Measurements from ENCODE around the gene ANKRD49. TPM values are rescaled to one million over a fixed set of nuclear protein-coding genes. Genes with fewer than 3 reads are reported as not detected.
"Not testable (repeated sequence)": the region's sequence is repeated elsewhere in the genome, so short reads cannot be mapped to it uniquely, and the experiment has no call there.

The ANKRD49 gene
- total RNA-seq, 3 donors from 2014 or later, result 15.1 to 17.9 (median 16.3) TPM

DNA sequence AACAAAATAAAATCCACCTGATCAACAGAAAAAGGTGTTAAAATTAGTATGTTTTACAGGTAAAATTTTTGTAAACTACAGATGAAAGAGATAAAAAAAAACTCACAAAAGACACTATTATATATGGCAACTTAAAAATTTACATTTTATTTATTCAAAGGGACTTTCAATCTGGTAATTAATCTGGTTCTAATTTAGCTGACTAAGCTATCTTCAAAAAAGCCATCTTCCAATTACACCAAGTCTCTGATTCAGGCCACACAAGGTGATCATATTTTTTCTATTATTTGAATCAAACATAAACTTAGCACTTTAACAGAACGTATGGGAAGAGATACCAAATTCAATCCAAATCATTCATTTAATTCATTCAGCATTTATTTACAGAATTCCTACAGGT is 7.7 kb upstream of the ANKRD49 start:
- H3K9me3 ChIP-seq, result no peaks in the 10 kb centered on the region
- H3K4me3 ChIP-seq, result no peak overlapping the region
- no peaks in the 10 kb centered on the region for H3K36me3 ChIP-seq (ENCODE audit: low read depth)
- intact Hi-C loops (cut with DNase I, micrococcal nuclease), result no loop called here
- ATAC-seq (no peak), DNase-seq (no peak)
- TF ChIP-seq, protein P1, sequence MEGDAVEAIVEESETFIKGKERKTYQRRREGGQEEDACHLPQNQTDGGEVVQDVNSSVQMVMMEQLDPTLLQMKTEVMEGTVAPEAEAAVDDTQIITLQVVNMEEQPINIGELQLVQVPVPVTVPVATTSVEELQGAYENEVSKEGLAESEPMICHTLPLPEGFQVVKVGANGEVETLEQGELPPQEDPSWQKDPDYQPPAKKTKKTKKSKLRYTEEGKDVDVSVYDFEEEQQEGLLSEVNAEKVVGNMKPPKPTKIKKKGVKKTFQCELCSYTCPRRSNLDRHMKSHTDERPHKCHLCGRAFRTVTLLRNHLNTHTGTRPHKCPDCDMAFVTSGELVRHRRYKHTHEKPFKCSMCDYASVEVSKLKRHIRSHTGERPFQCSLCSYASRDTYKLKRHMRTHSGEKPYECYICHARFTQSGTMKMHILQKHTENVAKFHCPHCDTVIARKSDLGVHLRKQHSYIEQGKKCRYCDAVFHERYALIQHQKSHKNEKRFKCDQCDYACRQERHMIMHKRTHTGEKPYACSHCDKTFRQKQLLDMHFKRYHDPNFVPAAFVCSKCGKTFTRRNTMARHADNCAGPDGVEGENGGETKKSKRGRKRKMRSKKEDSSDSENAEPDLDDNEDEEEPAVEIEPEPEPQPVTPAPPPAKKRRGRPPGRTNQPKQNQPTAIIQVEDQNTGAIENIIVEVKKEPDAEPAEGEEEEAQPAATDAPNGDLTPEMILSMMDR (IDR thresholded peaks at IDR 0.05), result no peak
- H3K4me1 ChIP-seq (ENCODE audit: low read depth), result no peaks in the 10 kb centered on the region

DNA sequence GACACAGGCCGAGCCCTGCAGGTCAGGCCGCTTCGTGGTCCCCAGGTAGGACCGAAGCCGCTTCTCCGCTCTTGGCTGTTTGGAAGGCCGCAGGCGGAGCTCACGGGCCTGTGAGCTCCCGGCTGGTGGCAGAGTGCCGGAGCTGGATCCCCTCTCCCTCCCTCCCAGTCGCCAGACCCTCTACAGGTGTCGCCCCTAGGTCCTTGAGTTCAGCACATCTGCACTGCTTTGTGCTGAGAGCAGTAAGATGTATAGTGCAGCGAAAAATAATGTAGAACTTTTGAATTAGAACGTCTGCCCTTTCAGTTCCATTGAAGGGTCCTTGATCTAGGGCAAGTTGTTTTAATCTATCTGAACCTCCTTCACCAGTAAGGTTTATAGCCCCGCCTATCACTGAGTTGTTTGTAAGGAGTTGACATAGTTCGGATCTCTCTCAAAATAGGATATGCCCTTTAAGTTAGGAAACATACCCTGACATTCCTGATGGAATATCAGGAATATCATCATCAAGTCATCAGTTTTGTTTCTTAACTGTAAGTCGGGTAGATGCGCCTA is 419 bp downstream of the ANKRD49 start:
- TF ChIP-seq, protein P1 (IDR thresholded peaks at IDR 0.05), result no peak
- DNase-seq (no peak), ATAC-seq (peak; percentile 71)
- H3K9me3 ChIP-seq, result no peaks in the 10 kb centered on the region
- peaks cover 6% of the 10 kb centered on the region for H3K36me3 ChIP-seq (ENCODE audit: low read depth)
- peaks cover 13% of the 10 kb centered on the region for H3K4me1 ChIP-seq (ENCODE audit: low read depth)
- intact Hi-C loops (cut with DNase I, micrococcal nuclease), result no loop called here
- peak overlapping the region; percentile 37 for H3K4me3 ChIP-seq

DNA sequence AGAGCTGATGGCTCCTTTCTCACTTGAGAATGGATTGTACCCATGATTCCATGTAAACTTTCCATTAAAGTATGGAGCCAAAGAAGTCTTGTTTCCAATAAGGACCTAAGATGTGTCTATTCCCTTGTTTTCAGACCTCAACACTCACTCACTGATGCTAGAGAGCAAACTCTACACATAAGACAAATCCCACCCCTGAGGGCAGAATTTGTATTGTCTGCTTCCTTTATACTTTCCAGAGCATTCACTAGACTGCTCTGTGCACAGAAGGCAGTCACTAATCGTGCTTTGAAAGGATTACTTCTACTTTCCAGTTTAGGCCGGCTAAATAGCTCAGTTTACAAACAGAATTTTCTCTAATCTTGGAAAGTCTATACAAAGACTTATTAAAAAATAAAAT is 6.4 kb downstream of the ANKRD49 start:
- no peak for ATAC-seq
- Histone ChIP-seq H3K4me1 (ENCODE audit: low read depth) (no peaks in the 10 kb centered on the region), H3K9me3 (no peaks in the 10 kb centered on the region), H3K36me3 (ENCODE audit: low read depth) (peaks cover 6% of the 10 kb centered on the region), H3K4me3 (no peak overlapping the region)
- TF ChIP-seq, protein P1 (IDR thresholded peaks at IDR 0.05), result no peak
- intact Hi-C loops (cut with DNase I, micrococcal nuclease), result loop anchor here in 1 of 2 donors (10.0 kb wide), 1 partner anchor 605 kb away; no protein-coding TSS in a partner anchor
- no peak for DNase-seq

DNA sequence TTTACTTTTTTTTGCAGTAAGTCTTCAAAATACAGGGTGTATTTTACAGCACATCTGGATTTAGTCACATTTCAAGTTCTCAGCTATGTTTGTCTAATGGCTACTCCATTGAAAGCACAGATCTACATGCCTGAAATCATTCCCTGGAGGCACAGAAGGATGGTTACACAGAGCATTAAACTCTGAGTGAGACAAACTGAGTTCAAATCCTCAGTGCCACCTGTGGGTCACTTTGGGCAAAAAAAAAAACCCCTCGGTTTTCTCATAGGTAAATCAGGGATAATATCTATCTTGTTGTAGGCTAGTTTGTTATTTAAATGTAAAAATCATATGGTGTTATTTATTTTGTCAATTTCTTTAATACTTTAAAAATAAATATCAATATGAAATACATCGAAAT is 7.7 kb downstream of the ANKRD49 start:
- Histone ChIP-seq H3K9me3 (no peaks in the 10 kb centered on the region), H3K4me3 (no peak overlapping the region), H3K4me1 (ENCODE audit: low read depth) (no peaks in the 10 kb centered on the region), H3K36me3 (ENCODE audit: low read depth) (peaks cover 6% of the 10 kb centered on the region)
- ATAC-seq (no peak), DNase-seq (no peak)
- intact Hi-C loops (cut with DNase I, micrococcal nuclease), result loop anchor here in 1 of 2 donors (10.0 kb wide), 1 partner anchor 607 kb away; no protein-coding TSS in a partner anchor
- TF ChIP-seq, protein P1 (IDR thresholded peaks at IDR 0.05), result no peak

DNA sequence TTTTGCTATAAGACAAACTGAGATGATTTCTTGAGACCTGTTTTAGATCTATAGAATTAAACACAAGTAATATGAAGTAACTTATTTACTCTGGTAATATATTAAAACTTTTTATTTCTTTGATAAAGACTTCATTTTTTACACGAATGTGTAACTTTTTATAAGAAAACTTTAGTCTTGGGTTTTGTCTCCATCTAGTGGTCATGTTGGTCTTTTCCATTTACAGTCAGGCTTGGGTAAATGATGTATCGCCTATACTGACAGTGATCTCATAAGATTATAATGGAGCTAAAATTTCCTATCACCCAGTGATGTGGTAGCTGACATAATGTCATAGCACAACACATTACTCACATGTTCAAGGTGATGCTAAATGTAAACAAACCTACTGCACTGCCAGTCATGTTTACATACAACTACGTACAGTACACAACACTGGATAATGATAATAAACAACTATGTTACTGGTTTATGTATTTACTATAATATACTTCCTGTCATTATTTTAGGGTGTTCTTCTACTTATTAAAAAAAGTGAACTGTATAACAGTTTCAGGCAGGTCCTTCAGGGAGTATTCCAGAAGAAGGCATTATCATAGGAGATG is 11.0 kb downstream of the ANKRD49 start:
- TF ChIP-seq, protein P1 (IDR thresholded peaks at IDR 0.05), result peak; percentile 35
- Histone ChIP-seq H3K4me3 (no peak overlapping the region), H3K36me3 (ENCODE audit: low read depth) (no peaks in the 10 kb centered on the region), H3K9me3 (no peaks in the 10 kb centered on the region), H3K4me1 (ENCODE audit: low read depth) (no peaks in the 10 kb centered on the region)
- ATAC-seq (peak; percentile 46), DNase-seq (peak in 1 of 3 donors; percentile 32)
- intact Hi-C loops (cut with DNase I, micrococcal nuclease), result loop anchor here in 1 of 2 donors (10.0 kb wide), 1 partner anchor 610 kb away; no protein-coding TSS in a partner anchor

DNA sequence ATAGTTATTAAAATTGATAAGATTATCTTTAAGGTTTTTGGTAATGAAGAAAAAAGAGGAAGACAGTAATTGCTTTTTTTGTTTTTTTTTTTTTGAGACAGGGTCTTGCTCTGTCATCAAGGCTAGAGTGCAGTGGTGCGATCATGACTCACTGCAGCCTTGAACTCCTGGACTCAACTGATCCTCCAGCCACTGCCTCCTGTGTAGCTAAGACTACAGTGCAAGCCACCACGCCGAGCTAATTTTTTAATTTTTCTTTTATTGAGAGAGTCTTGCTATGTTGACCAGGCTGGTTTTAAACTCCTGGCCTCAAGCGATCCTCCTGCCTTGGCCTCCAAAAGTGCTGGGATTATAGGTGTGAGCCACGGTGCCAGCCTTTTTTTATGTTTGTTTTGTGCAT is 12.7 kb downstream of the ANKRD49 start:
- H3K9me3 ChIP-seq; H3K36me3 ChIP-seq (ENCODE audit: low read depth); H3K4me1 ChIP-seq (ENCODE audit: low read depth); ATAC-seq; DNase-seq; H3K4me3 ChIP-seq: not testable (repeated sequence)
- intact Hi-C loops (cut with DNase I, micrococcal nuclease), result loop anchor here in 1 of 2 donors (10.0 kb wide), 1 partner anchor 612 kb away; no protein-coding TSS in a partner anchor
